Neural cell (in vitro differentiated cells): Measurements from ENCODE around the gene JMJD8. TPM values are rescaled to one million over a fixed set of nuclear protein-coding genes. Genes with fewer than 3 reads are reported as not detected.

ENCODE experiments used
- H2AFZ ChIP-seq: fragments of 200-600, 300-800 bp; sonication (generic), shearing (Covaris generic); 2 replicates; pipeline ENCODE4 v1.6.0; 2014; ENCODE audit warnings: low read depth, mild to moderate bottlenecking, antibody characterized with exemption, low read length, moderate library complexity
- H3F3A ChIP-seq: fragments of 200-600 bp; shearing (Covaris generic); 2 replicates; pipeline ENCODE4 v1.6.1; 2016; ENCODE audit warnings: mild to moderate bottlenecking, moderate library complexity, mixed read lengths, antibody characterized with exemption, low read length; ENCODE audit not compliant: insufficient read depth, poor library complexity, severe bottlenecking
- H3K27ac ChIP-seq: fragments of 200-600, 300-800 bp; sonication (generic), shearing (Covaris generic); 2 replicates; pipeline ENCODE4 v1.5.1; 2014; ENCODE audit warnings: mild to moderate bottlenecking, low read length, moderate library complexity
- H3K27me3 ChIP-seq: fragments of 300-800, 200-600 bp; sonication (generic), shearing (Covaris generic); 2 replicates; pipeline ENCODE4 v1.6.0; 2014; ENCODE audit warnings: mild to moderate bottlenecking, low read depth, low read length, moderate library complexity; ENCODE audit not compliant: insufficient read depth
- H3K36me3 ChIP-seq: fragments of 300-800, 200-600 bp; sonication (generic), shearing (Covaris generic); 2 replicates; pipeline ENCODE4 v1.5.1; 2014; ENCODE audit warnings: mild to moderate bottlenecking, antibody characterized with exemption, low read length, moderate library complexity; ENCODE audit not compliant: insufficient read depth
- H3K4me2 ChIP-seq: fragments of 300-800, 200-600 bp; sonication (generic), shearing (Covaris generic); 2 replicates; pipeline ENCODE4 v1.6.0; 2014; ENCODE audit warnings: mild to moderate bottlenecking, low read length
- H3K4me3 ChIP-seq: fragments of 300-800, 200-600 bp; sonication (generic), shearing (Covaris generic); 2 replicates; pipeline ENCODE4 v1.5.1; 2014; ENCODE audit warnings: mild to moderate bottlenecking, low read length, moderate library complexity
- H3K79me2 ChIP-seq: fragments of 200-600 bp; shearing (Covaris generic); replicated peaks from 2 replicates; pipeline ENCODE4 v1.6.0; 2014; ENCODE audit warnings: mild to moderate bottlenecking, low read length, moderate library complexity; ENCODE audit not compliant: insufficient read depth
- H3K9ac ChIP-seq: fragments of 300-800, 200-600 bp; sonication (generic), shearing (Covaris generic); 2 replicates; pipeline ENCODE4 v1.6.1; 2016; ENCODE audit warnings: mild to moderate bottlenecking, low read length, mixed read lengths
- H3K9me2 ChIP-seq: fragments of 200-600 bp; shearing (Covaris generic); 2 replicates; pipeline ENCODE4 v1.6.1; 2016; ENCODE audit warnings: mild to moderate bottlenecking, low read length, mixed read lengths; ENCODE audit not compliant: insufficient read depth
- H3K9me3 ChIP-seq: fragments of 200-600, 300-800 bp; sonication (generic), shearing (Covaris generic); 2 replicates; pipeline ENCODE4 v1.6.1; 2016; ENCODE audit warnings: mild to moderate bottlenecking, mixed run types, low read length, moderate library complexity, mixed read lengths
- H4K20me1 ChIP-seq: fragments of 200-600 bp; shearing (Covaris generic); 2 replicates; pipeline ENCODE4 v1.6.1; 2016; ENCODE audit warnings: mild to moderate bottlenecking, mixed run types; ENCODE audit not compliant: insufficient read depth
- EP300 ChIP-seq: fragments of 450-650 bp; conservative IDR thresholded peaks from 2 replicates; pipeline ENCODE4 v1.6.1; 2014; ENCODE audit warnings: antibody characterized with exemption, mild to moderate bottlenecking, moderate library complexity; ENCODE audit not compliant: poor library complexity, severe bottlenecking
- EZH2 ChIP-seq: fragments of 200-600, 300-800 bp; shearing (Covaris generic), sonication (generic); IDR thresholded peaks from 2 replicates; pipeline ENCODE4 v1.6.1; 2014; ENCODE audit warnings: antibody characterized with exemption, low read length, borderline replicate concordance, mild to moderate bottlenecking; ENCODE audit not compliant: insufficient read depth, poor library complexity, severe bottlenecking
- MXI1 ChIP-seq: fragments of 450-650 bp; conservative IDR thresholded peaks from 2 replicates; pipeline ENCODE4 v1.6.1; 2014; ENCODE audit warnings: antibody characterized with exemption, mild to moderate bottlenecking; ENCODE audit not compliant: poor library complexity, severe bottlenecking
- POLR2AphosphoS5 ChIP-seq: IDR thresholded peaks from 2 replicates; pipeline ENCODE4 v1.6.1; 2012
- RAD21 ChIP-seq: fragments of 450-650 bp; conservative IDR thresholded peaks from 2 replicates; pipeline ENCODE4 v1.6.1; 2014; ENCODE audit warnings: antibody characterized with exemption, mild to moderate bottlenecking, moderate library complexity
- SMC3 ChIP-seq: fragments of 450-650 bp; conservative IDR thresholded peaks from 2 replicates; pipeline ENCODE4 v1.6.1; 2014; ENCODE audit warnings: antibody characterized with exemption, mild to moderate bottlenecking, moderate library complexity; ENCODE audit not compliant: poor library complexity
- TAF1 ChIP-seq: IDR thresholded peaks from 2 replicates; pipeline ENCODE4 v1.6.1; 2012; ENCODE audit warnings: low read depth
- polyA plus RNA-seq: library from polyadenylated mRNA; depleted of rRNA; stranded (reverse); fragments of >200 nt; gene quantifications from 2 replicates; pipeline ENCODE4 v1.2.3, GENCODE V29; 2014
- TF ChIP-seq, protein P1 (sequence below): IDR thresholded peaks from 2 replicates; pipeline ENCODE4 v1.6.1; 2012; ENCODE audit warnings: borderline replicate concordance
- TF ChIP-seq, protein P2 (sequence below): fragments of 450-650 bp; IDR thresholded peaks from 2 replicates; pipeline ENCODE4 v1.5.1; 2014; ENCODE audit warnings: antibody characterized with exemption, mild to moderate bottlenecking, moderate library complexity; ENCODE audit not compliant: poor library complexity, severe bottlenecking

The JMJD8 gene
- polyA plus RNA-seq, 1 donor from 2014 or later = 44.7 TPM

DNA sequence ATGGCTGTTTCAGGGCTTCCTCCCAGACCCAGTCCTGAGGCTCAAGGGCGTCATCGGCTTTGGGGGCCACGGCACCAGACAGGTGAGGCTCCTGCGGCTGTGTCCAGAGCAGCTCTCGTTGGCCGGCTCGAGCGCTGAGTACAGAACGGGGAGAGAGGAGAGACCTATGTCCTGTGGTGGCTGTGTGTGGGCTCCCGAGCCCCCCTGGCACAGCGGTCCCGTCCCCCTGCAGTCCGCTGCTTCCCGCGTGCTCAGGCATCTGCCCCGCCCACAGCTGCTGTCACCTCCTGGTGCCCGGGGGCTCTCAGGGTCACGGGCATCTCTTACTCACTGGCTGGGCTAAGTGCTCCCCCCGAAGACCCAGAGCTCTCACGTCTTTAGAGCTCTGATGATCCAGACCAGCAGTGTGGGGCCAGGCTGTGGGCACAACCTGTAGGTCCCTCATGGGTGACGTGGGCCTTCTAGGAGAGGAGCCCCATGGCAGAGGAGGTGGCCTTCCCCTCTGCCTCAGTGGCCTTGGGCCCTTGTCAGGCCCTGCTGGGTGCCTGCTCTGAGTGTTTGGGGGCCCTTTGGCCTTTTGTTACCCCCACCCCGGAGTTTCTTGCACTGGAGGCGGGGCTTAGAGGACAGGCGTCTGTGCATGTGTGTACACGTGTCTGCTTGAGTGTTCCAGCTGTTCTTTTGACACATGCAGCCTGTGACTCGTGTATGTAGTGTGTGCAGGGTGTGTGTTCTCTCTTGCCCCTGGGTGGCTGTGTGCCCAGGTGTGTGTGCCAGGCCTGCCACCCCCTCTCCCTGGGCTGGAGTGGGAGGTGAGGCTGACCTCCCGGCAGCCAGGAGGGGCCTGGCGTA is 31.5 kb downstream of the JMJD8 start:
- Histone ChIP-seq H3K9me3 (no peaks in the 10 kb centered on the region), H3K4me2 (no peak overlapping the region), H3F3A (no peaks in the 10 kb centered on the region), H3K9me2 (no peaks in the 10 kb centered on the region), H4K20me1 (no peaks in the 10 kb centered on the region), H3K36me3 (no peaks in the 10 kb centered on the region), H3K4me3 (no peak overlapping the region), H2AFZ (no peak overlapping the region), H3K79me2 (no peaks in the 10 kb centered on the region), H3K27me3 (no peaks in the 10 kb centered on the region), H3K9ac (no peak overlapping the region), H3K27ac (no peak overlapping the region)
- TF ChIP-seq RAD21 = no peak

DNA sequence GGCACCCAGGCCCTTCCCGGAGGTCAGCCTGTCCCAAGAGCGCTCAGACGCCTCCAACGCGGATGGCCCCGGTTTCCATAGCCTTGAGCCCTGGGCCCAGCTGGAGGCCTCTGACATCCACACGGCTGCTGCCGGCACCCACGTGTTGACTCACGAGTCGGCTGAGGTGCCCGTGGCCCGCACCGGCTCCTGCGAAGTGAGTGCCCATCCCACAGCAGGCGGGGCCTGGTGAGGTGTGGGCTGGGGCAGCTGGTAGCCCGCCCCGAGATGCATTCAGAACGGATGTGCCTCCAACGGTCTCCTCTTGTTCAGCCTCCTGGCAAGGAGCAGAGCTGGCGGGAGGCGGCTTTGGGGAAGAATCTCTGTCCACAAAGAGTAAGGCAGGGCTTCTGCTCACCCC is 32.3 kb downstream of the JMJD8 start:
- Histone ChIP-seq H3K9ac (no peak overlapping the region), H3K4me3 (no peak overlapping the region), H3K9me3 (no peaks in the 10 kb centered on the region), H2AFZ (no peak overlapping the region), H3K4me2 (no peak overlapping the region), H3F3A (no peaks in the 10 kb centered on the region), H3K36me3 (no peaks in the 10 kb centered on the region), H3K9me2 (no peaks in the 10 kb centered on the region), H4K20me1 (no peaks in the 10 kb centered on the region), H3K27me3 (no peaks in the 10 kb centered on the region), H3K27ac (no peak overlapping the region), H3K79me2 (no peaks in the 10 kb centered on the region)
- TF ChIP-seq EP300 = no peak
- TF ChIP-seq, protein P1, sequence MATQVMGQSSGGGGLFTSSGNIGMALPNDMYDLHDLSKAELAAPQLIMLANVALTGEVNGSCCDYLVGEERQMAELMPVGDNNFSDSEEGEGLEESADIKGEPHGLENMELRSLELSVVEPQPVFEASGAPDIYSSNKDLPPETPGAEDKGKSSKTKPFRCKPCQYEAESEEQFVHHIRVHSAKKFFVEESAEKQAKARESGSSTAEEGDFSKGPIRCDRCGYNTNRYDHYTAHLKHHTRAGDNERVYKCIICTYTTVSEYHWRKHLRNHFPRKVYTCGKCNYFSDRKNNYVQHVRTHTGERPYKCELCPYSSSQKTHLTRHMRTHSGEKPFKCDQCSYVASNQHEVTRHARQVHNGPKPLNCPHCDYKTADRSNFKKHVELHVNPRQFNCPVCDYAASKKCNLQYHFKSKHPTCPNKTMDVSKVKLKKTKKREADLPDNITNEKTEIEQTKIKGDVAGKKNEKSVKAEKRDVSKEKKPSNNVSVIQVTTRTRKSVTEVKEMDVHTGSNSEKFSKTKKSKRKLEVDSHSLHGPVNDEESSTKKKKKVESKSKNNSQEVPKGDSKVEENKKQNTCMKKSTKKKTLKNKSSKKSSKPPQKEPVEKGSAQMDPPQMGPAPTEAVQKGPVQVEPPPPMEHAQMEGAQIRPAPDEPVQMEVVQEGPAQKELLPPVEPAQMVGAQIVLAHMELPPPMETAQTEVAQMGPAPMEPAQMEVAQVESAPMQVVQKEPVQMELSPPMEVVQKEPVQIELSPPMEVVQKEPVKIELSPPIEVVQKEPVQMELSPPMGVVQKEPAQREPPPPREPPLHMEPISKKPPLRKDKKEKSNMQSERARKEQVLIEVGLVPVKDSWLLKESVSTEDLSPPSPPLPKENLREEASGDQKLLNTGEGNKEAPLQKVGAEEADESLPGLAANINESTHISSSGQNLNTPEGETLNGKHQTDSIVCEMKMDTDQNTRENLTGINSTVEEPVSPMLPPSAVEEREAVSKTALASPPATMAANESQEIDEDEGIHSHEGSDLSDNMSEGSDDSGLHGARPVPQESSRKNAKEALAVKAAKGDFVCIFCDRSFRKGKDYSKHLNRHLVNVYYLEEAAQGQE = no peak
- TF ChIP-seq, protein P2, sequence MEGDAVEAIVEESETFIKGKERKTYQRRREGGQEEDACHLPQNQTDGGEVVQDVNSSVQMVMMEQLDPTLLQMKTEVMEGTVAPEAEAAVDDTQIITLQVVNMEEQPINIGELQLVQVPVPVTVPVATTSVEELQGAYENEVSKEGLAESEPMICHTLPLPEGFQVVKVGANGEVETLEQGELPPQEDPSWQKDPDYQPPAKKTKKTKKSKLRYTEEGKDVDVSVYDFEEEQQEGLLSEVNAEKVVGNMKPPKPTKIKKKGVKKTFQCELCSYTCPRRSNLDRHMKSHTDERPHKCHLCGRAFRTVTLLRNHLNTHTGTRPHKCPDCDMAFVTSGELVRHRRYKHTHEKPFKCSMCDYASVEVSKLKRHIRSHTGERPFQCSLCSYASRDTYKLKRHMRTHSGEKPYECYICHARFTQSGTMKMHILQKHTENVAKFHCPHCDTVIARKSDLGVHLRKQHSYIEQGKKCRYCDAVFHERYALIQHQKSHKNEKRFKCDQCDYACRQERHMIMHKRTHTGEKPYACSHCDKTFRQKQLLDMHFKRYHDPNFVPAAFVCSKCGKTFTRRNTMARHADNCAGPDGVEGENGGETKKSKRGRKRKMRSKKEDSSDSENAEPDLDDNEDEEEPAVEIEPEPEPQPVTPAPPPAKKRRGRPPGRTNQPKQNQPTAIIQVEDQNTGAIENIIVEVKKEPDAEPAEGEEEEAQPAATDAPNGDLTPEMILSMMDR = no peak
- TF ChIP-seq RAD21 = no peak
- TF ChIP-seq SMC3 = no peak
- no peak for TF ChIP-seq TAF1
- TF ChIP-seq MXI1 = no peak
- no peak for TF ChIP-seq POLR2AphosphoS5
- no peak for TF ChIP-seq EZH2
